HK-2 (cell line): ENCODE data around the gene ITPKC.

Experiments used
- DNase-seq: peaks from one replicate; pipeline ENCODE4 v3.0.0-alpha.2; 2018; ENCODE audit not compliant: unreplicated experiment

ITPKC gene

DNA sequence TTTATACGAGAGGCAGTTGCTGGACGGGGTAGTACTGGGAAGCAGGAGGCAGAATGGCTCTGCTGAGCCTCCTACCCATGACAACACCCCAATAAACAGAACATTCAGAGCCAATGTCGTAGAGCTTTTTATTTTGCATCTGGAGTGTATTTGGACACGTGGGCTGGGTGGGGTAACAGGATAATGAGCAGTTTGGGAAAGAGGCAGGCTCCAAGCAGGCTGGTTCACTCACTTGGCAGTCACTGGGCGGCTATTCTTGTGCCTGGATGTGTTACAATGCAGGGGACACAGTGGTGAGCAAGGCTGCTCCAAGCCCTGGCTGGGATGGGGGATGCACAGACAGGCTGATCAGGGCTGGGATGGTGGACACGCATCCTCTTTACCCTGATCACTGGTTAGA is 23.8 kb downstream of the ITPKC start:
- no peak for DNase-seq

DNA sequence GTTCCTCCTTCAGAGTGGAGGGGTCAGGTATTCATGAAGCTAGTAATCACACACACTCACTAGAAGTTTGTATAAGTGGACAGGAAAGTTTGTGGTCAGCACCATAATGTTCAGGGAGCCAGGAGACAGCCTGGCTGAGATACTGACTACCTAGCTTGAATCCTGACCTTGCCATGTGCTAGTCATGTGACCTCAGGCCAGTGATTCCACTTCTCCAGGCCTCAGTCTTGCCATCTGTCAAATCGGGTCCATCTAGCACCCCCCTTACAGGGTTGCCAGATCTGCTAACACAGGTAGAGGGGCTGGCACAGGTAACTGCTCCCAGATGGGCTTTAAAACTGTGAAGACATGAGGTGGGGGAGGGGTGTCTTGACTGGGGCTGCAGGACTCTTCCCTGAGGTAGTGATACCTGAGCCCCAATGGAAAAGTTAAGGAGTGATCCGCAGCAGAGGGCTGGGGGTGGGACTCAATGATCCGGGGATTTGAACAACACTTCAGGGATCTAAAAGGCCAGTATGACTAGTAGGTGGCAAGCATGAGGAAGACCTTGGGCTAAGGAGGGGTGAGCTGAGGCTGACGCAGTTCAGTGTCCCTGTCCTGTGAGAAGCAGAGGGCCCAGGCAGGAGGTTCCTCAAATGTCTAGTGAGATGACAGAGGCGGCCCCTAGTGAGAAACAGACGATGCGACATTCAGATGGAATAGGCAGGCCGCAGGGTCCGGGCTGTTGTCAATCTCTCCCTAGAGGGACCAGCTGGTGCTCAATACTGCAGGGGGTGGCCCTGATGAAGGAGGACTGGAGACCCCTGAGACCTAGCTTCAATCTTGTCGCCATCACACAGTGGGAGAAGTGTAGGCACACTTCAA is 24.8 kb downstream of the ITPKC start:
- DNase-seq, result no peak

DNA sequence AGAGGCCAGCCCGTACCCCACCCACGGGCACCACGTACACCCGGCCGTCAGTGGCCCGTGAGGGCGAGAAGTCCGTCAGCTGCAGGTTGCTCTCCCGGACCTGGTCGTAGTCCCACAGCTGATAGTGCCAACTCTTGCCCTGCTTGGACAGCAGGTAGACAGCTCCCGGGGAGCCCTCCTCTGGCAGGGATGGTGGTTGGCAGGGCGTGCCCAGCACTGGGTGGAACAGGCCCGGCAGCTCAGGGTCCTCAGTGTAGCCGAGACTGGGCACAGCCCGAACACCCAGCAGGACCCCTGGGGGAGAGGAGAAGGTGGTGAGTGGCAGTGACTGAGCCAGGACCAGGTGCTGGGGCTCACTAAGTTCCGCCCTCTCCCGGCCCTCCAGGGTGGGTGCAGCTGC is 25.6 kb downstream of the ITPKC start:
- no peak for DNase-seq

DNA sequence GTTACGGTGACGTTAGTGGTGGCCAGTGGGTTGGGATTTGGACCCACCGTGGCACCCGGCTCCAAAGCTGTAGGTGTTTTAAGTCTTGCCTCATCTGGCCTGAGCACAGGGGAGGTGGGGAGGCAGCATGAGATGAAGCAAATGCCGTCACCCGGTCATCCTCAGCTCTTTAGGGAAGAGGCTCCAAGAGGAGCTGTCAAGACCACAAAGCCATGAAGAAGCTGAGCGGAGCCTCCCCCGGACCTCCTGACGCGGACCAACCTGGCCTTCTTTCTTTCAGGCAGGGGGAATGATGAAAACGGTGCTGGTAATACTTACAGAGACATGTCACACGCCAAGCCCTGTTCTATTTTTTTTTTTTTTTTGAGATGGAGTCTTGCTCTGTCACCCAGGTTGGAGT is 26.0 kb downstream of the ITPKC start:
- no peak for DNase-seq

DNA sequence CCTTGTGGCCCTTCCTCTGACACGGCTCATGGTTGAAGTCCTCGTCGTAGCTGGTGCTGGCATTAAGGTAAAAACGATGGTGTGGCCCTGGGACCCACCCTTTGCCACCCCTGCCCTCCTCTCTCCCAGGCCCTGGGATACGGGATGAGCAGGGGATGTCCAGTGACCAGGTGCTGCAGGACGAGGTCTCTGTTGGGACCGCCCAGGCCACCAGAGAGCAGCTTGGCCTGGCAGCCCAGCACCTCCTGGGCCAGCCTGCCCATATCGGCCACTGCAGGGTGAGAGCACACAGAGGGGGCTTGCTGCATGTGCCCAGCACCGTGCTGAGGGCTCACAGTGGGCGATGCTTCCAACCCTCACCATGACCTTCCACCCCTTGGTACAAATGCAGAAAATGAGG is 27.0 kb downstream of the ITPKC start:
- no peak for DNase-seq

DNA sequence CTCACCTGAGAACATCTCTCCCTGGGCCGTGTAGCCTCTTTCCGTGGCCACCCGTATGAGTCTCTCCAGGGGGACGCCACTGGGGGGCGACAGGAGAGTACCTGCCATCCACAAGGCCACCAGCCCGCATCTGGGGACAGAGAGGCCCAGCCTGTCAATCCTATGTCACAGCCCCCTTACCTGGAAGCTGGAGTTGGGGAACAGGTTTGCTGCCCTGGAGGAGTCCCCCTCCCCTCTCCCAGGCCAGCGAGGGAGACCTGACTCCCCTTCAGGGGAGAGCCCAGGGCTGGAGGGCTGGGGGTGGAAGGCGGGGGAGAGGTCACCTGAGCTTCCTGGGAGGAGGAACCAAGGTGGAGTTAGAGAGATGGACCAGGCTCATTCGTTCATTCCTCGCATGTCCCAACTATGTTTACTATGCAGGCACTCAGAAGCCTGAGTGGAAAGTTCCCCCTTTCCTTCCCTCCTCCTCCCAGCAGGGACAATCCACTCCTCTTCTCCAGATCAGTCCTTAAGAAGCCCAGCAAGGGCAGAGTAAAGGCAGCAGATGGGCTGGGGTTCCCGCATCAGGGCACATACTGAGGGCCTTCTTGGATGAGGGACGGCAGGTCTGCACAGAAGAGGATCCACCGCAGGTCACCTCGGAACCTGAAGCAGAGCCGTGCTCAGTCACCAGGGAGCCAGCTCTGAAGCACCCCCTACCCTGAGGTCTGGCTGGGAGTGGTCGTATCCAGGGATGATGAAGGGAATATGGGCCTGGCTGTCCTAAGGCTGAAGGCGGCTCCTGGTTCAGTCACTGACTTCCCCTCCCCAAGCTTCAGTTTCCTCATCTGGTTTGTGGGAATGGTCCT is 27.9 kb downstream of the ITPKC start:
- no peak for DNase-seq

DNA sequence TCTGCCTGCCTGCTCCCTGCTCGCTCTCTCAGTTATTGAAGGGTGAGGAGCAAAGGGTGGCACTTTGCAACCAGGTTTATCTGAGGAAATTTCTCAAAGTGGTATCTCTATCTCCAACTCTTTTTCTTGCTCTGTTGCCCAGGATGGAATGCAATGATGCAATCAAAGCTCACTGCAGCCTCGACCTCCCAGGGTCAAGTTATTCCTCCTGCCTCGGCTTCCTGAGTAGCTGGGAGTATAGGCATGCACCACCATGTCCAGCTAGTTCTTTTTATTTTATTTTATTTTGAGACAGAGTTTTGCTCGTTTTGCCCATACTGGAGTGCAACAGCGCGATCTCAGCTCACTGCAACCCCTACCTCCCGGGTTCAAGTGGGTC is 28.5 kb downstream of the ITPKC start:
- no peak for DNase-seq

DNA sequence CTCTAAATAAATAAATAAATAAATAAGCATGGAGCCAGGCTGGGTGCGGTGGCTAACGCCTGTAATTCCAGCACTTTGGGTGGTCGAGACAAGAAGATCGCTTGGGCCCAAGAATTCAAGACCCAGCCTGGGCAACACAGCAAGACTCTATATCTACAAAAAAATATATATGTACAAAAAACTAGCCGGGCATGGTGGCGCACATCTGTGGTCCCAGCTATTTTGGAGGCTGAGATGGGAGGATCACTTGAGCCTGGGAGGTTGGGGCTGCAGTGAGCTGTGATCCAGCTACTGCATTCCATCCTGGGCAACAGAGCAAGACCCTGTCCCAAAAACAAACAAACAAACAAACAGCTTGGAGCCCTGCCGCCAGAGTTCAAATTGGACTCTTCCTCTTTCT is 30.6 kb downstream of the ITPKC start:
- no peak for DNase-seq

DNA sequence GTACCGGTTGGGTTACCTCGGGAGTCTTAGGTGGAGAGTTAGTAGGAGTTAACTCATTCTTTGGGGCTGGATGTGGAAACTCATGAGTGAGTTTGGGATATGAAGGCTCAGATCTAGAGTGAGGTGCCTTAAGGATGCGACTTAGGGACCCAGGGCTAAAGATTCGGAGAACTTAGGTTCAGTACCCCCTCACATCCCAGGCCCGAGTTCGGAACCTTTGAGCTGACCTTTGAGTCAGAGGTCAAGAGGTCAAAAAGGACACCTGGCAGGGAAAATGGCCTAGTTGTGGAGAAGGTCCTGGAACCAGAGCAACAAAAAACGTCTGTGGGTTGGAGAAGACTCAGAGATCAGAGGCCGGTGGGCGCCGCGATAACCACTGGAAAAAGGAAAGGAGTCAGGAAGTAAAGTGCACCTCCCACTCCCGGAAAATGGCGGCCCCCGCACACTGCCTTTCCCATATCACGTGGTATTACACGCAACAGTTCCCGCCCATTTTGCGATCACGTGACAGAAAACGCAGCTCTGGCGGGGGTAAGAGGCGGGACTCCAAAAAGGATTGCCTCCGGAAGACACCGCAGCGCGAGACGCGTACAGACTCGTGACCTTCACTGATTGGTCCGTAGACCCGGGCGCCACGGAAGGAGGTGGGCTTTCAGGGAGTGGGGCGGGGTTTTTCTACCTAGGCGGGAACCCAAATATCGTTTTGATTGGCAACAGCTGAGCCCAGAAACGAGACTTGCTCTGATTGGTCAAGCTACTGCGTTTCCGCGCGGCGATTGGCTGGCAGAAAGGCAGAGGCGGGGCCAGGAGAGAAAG is 33.4 kb downstream of the ITPKC start, which contains the start of gene ACTMAP:
ACTMAP (minus strand) TSS at position 420 of the 816 bp plus-strand sequence. CDS start 674 bp downstream, outside the sequence.
- peak; percentile 100 for DNase-seq

DNA sequence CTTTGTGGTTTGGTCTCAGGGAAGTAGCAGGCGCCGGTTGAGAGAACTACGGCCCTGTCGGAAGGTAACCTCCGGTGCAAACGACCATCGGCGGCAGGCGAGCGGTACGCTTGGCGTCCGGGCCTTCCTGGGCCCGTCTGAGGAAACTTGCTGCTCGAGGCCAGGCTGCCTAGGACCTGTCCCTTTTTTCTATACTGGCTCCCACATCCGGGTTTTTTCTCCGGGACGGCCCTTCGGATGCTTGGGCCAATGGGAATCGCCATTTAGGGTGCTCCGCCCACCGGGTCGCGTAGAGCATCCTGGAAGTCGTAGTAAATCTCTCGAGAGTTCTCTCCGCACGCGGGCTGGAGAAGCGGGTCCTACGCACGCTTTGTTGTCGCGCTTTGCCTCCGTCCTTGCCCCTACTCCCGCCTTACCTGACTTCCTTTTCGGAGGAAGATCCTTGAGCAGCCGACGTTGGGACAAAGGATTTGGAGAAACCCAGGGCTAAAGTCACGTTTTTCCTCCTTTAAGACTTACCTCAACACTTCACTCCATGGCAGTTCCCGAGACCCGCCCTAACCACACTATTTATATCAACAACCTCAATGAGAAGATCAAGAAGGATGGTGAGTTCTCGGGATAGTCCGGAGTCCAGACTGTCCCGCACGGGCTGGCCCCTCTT is 34.1 kb downstream of the ITPKC start, which contains the start of gene SNRPA:
SNRPA (plus strand) TSS at position 330 of the 664 bp plus-strand sequence; CDS start at position 536, 206 bp downstream.
- DNase-seq, result peak; percentile 97

DNA sequence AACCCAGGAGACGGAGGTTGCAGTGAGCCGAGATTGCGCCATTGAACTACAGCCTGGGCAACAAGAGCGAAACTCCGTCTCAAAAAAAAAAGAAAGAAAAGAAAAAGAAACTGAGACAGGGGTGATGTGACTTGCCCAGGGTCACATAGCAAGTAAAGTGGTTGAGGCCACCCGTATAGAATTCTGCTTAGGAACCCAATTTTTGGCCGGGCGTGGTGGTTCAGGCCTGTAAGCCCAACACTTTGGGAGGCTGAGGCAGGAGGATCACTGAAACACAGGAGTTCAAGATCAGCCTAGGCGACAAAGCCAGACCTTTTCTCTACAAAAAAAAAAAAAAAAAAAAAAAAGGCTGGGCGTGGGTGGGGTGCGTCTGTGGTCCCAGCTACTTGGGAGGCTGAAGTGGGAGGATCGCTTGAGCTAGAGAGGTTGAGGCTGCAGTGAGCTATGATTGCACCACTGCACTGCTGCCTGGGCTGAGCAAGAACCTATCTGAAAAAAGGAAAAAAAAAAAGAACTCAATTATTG is 35.4 kb downstream of the ITPKC start:
- no peak for DNase-seq

DNA sequence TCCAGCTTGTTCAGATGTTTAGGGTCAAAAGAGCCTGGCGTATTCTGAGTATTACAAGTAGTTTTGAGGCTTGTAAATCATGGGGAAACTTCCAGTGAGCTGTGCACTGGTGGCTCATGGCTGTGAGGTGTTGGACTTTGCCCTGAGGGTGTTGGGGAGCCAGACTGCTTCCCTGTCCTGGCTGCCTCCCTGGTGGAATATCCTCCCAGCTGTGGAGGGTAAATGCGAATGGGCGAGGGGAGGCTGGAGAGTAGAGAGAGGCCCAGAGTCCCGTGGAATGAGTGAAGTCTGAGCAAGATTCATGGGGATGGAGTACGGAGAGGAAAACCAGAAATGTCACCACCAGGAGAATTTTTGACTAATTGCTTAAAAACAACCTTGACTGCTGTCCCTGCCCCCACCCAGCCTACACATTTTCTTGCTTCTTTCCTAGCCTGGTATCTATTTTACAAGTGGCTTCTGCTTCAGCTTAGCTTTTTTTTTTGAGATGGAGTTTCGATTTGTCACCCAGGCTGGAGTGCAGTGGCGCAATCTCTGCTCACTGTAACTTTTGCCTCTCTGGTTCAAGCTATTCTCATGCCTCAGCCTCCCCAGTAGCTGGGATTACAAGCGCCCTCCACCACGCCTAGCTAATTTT is 37.8 kb downstream of the ITPKC start:
- no peak for DNase-seq

DNA sequence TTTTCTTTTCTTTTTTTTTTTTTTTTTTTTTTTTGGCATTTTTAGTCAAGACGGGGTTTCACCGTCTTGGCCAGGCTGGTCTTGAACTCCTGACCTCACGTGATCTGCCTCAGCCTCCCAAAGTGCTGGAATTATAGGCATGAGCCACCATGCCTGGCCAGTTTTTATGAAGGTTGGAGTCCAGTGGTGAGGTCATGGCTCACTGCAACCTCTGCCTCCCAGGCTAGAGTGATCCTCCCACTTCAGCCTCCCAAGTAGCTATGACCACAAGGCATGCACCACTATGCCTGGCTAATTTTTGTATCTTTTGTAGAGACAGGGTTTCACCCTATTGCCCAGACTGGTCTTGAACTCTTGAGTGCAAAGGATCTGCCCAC is 38.3 kb downstream of the ITPKC start:
- no peak for DNase-seq

DNA sequence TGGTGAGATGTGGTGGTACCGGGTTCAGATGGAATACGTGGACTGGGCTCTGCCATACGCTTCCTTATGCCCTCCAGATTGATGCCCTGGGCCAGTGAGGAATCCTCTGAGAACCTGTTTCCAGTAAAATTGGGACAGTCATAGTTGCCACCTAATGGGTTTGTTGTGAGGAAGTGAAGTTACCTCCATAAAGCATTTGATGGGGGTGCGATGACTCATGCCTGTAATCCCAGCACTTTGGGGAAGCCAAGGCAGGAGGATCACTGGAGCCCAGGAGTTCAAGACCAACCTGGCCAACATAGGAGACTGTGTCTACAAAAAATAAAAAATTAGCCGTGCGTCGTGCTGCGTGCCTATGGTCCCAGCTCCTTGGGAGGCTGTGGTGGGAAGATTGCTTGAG is 38.9 kb downstream of the ITPKC start:
- DNase-seq, result no peak

DNA sequence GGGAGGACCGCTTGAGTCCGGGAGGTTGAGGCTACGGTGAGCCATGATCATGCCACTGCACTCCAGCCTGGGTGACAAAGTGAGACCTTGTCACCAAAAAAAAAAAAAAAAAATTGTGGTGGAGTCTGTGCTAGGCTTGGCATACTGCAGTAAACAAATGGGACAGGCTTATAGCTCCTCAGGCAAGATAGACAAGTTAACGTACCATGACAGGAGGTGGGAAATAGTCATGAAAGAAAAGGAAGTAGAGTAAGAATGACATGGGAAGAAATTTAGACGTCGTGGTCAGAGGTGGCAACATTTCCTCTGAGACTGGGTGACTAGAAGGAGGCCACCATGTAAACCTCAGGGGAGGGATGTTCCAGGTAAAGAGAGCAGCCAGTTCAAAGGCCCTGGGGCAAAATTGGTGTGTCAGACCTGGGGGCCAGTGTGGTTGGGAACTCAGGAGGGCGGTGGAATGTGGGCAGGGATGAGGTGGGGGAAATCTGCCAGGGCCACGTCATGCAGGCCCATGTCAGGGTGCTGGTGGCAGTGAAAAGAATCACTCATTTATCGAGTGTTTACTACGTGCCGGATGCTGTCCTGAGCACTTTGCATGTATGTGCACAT is 39.7 kb downstream of the ITPKC start:
- DNase-seq, result no peak

DNA sequence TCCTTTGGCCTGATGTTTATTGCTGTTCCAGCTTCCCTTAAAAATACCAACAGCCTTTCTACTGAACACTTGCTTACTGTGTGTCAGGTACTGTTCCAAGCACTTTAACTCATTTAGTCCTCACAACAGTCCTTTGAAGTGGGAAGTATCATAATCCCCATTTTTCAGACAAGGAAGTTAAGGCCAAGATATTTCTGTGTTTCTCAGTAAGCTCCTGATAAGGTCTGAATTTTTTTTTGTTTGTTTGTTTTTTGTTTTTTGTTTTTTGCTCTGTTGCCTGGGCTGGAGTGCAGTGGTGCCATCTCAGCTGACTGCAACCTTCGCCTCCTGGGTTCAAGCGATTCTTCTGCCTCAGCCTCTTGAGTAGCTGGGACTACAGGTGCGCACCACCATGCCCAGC is 41.6 kb downstream of the ITPKC start:
- DNase-seq, result no peak

DNA sequence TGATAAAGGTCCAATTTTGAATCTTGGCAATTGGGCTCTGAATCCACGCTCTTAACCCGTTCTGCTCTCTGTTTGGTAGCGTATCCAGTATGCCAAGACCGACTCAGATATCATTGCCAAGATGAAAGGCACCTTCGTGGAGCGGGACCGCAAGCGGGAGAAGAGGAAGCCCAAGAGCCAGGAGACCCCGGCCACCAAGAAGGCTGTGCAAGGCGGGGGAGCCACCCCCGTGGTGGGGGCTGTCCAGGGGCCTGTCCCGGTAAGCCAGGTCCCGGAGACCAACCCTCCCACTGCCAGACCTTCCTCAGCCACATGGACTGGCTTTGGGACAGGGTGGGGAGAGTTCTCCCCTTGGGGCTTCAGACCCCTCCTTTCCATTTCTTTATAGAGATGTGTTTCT is 42.4 kb downstream of the ITPKC start:
- DNase-seq, result no peak

DNA sequence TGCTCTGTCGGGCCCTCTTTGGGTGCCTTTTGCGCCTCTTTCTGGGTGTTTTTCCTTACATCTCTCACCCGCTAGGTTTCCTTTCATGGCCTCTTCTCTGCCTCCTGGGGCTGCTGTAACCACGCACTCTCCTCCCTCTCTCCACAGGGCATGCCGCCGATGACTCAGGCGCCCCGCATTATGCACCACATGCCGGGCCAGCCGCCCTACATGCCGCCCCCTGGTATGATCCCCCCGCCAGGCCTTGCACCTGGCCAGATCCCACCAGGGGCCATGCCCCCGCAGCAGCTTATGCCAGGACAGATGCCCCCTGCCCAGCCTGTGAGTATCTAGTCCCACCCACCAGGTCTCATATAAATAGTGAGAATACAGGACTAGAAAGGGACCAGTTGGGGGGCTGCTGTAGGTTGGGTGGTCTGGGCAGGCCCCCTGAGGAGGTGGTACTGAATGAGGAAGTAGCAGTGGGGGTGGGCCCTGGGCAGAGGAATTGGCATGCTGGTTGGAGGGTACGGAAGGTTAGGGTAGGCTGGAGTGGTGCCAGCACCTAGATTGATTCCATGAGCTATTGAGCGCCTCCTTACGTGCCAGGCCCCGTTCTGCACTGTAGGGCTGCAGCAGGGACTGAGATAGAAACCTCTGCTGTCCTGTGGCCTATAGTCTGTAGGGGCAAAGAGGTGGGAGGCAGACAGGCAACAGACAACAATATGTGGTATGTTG is 46.0 kb downstream of the ITPKC start:
- no peak for DNase-seq

DNA sequence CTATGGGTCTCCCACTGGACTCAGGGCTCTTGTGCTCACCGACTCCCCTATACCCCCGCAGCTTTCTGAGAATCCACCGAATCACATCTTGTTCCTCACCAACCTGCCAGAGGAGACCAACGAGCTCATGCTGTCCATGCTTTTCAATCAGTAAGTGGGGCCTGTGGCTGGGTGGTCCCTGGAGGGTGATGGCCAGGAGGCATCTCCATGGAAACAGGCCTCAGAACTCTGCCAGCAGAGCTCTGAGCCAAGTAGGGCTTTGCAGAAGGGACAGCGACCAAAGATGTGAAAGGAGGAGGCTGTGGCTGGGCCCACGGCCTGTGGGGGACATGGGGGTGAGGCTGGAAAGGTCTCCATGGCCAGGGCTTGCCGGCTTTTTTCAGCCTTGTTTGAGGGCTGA is 46.6 kb downstream of the ITPKC start:
- DNase-seq, result no peak

DNA sequence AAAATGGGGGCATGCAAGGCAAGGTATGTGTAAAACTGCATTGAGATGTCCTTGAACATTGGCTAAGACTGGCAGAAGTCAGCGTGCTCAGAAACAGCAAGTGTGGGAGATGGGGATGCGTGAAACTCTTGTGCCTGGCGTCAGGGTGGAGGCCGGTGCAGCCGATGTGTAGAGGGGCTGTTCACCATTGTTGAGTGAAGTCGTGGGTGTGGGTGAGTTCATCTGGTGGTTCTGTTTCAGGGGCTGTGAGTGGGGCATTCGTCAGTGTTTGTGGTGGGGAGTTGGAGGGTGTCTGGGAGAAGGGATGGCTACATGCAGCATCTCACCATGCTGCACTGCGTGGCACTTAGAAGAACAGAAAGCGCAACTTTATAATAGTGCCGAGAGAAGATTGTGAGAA is 47.1 kb downstream of the ITPKC start:
- DNase-seq, result no peak
